RWPE2 (cell line): Measurements from ENCODE around the gene MEGF9.

Experiments
- ATAC-seq: fragments of 200-7000 bp; cut with Tn5 transposase; 3 replicates; pipeline ENCODE4 v1.9.1; 2021; ENCODE audit warnings: low read depth
- DNase-seq: peaks from one replicate; pipeline ENCODE4 v3.0.0-alpha.2; 2020; ENCODE audit warnings: low spot score
- H3K27ac ChIP-seq: fragments of 450-650 bp; 2 replicates; pipeline ENCODE4 v1.5.1; 2017; ENCODE audit warnings: mild to moderate bottlenecking; ENCODE audit not compliant: poor library complexity, severe bottlenecking
- H3K27me3 ChIP-seq: fragments of 250-450 bp; sonication (Bioruptor Pico); 2 replicates; pipeline ENCODE4 v1.5.1; 2021; ENCODE audit warnings: mild to moderate bottlenecking, moderate library complexity; ENCODE audit not compliant: insufficient read depth, poor library complexity, severe bottlenecking
- H3K36me3 ChIP-seq: fragments of 250-450 bp; sonication (Bioruptor Pico); 2 replicates; pipeline ENCODE4 v1.5.1; 2020; ENCODE audit warnings: low read depth, mild to moderate bottlenecking, moderate library complexity
- H3K4me1 ChIP-seq: fragments of 250-450 bp; sonication (Bioruptor Pico); 2 replicates; pipeline ENCODE4 v1.5.1; 2021; ENCODE audit warnings: mild to moderate bottlenecking, moderate library complexity; ENCODE audit not compliant: insufficient read depth, poor library complexity, severe bottlenecking
- H3K4me3 ChIP-seq: fragments of 250-450 bp; sonication (Bioruptor Pico); 2 replicates; pipeline ENCODE4 v1.5.1; 2021; ENCODE audit warnings: mild to moderate bottlenecking, moderate library complexity; ENCODE audit not compliant: severe bottlenecking
- H3K9me3 ChIP-seq: fragments of 250-450 bp; sonication (Bioruptor Pico); 2 replicates; pipeline ENCODE4 v1.5.1; 2021; ENCODE audit warnings: mild to moderate bottlenecking, moderate library complexity; ENCODE audit not compliant: severe bottlenecking
- CTCF ChIP-seq: fragments of 450-650 bp; IDR thresholded peaks from one replicate; pipeline ENCODE4 v1.5.1; 2017; ENCODE audit warnings: mild to moderate bottlenecking, moderate library complexity; ENCODE audit not compliant: poor library complexity, severe bottlenecking

MEGF9 gene

GRCh38 chr9:120626512-120626911 is 87.8 kb downstream of the MEGF9 start:
- ATAC-seq = no peak
- no peak for DNase-seq
- no peak for TF ChIP-seq CTCF
- no peaks in the 10 kb centered on the region for H3K9me3 ChIP-seq
- H3K36me3 ChIP-seq = no peaks in the 10 kb centered on the region
- H3K4me3 ChIP-seq = no peak overlapping the region
- H3K27ac ChIP-seq = no peak overlapping the region
- no peaks in the 10 kb centered on the region for H3K27me3 ChIP-seq
- peaks cover 13% of the 10 kb centered on the region for H3K4me1 ChIP-seq

- Histone ChIP-seq H3K4me1 (peaks cover 15% of the 10 kb centered on the region), H3K9me3 (no peaks in the 10 kb centered on the region), H3K27ac (no peak overlapping the region), H3K4me3 (no peak overlapping the region), H3K27me3 (no peaks in the 10 kb centered on the region), H3K36me3 (peaks cover 1% of the 10 kb centered on the region; the same call in 1 of the 2 replicates)
- DNase-seq (no peak), ATAC-seq (no peak)
- TF ChIP-seq CTCF = no peak
These were observed 89.0 kb downstream of the MEGF9 start for GRCh38 chr9:120625222-120625621.

- ATAC-seq = no peak
- TF ChIP-seq CTCF = no peak
- H3K9me3 ChIP-seq = no peaks in the 10 kb centered on the region
- no peak overlapping the region for H3K4me3 ChIP-seq
- no peaks in the 10 kb centered on the region for H3K27me3 ChIP-seq
- no peak for DNase-seq
- no peak overlapping the region for H3K27ac ChIP-seq
- H3K4me1 ChIP-seq = peaks cover 13% of the 10 kb centered on the region
- H3K36me3 ChIP-seq = peaks cover 10% of the 10 kb centered on the region; the same call in 1 of the 2 replicates
These were observed 91.5 kb downstream of the MEGF9 start for GRCh38 chr9:120622790-120623189.

GRCh38 chr9:120621941-120622340 is 92.3 kb downstream of the MEGF9 start:
- H3K27me3 ChIP-seq = no peaks in the 10 kb centered on the region
- ATAC-seq (no peak), DNase-seq (no peak)
- no peaks in the 10 kb centered on the region for H3K9me3 ChIP-seq
- no peak overlapping the region for H3K27ac ChIP-seq
- no peak for TF ChIP-seq CTCF
- peaks cover 19% of the 10 kb centered on the region for H3K4me1 ChIP-seq
- H3K36me3 ChIP-seq = peaks cover 10% of the 10 kb centered on the region; the same call in 1 of the 2 replicates
- no peak overlapping the region for H3K4me3 ChIP-seq

GRCh38 chr9:120619751-120620655 is 94.3 kb downstream of the MEGF9 start:
- Histone ChIP-seq H3K27me3 (no peaks in the 10 kb centered on the region), H3K4me3 (no peak overlapping the region), H3K36me3 (peaks cover 10% of the 10 kb centered on the region; the same call in 1 of the 2 replicates), H3K27ac (no peak overlapping the region), H3K9me3 (no peaks in the 10 kb centered on the region), H3K4me1 (peaks cover 16% of the 10 kb centered on the region)
- DNase-seq (no peak), ATAC-seq (peak; percentile 84)
- peak; percentile 96 for TF ChIP-seq CTCF
